Tibial nerve (tissue), 4 donors: ENCODE measurements around the gene PIK3R1.
A peak's percentile ranks its signal among the peaks of the same experiment; 100 is the strongest.

Experiments used
- EP300 ChIP-seq, 2 donors: sonication (generic); formaldehyde crosslinking; IDR thresholded peaks; one replicate each; pipeline ENCODE4 v1.6.1; 2017; ENCODE audit warnings: antibody characterized with exemption in 2 of 2, mild to moderate bottlenecking in 1 of 2
- POLR2A ChIP-seq, 2 donors: fragments of 450-650 bp; IDR thresholded peaks; one replicate each; pipeline ENCODE4 v1.6.1; 2017; ENCODE audit warnings: antibody characterized with exemption in 2 of 2, mild to moderate bottlenecking in 2 of 2, moderate library complexity in 2 of 2
- TF ChIP-seq, protein P1 (sequence below), 5 experiments: fragments of 200-600 bp in 3 of 5; fragments of 450-650 bp in 2 of 5; sonication (generic) in 3 of 5; IDR thresholded peaks; one replicate each; pipeline ENCODE4 v1.5.1; 2016 to 2019; ENCODE audit warnings: antibody characterized with exemption in 5 of 5, mild to moderate bottlenecking in 3 of 5, moderate library complexity in 2 of 5

- TF ChIP-seq, protein P1, sequence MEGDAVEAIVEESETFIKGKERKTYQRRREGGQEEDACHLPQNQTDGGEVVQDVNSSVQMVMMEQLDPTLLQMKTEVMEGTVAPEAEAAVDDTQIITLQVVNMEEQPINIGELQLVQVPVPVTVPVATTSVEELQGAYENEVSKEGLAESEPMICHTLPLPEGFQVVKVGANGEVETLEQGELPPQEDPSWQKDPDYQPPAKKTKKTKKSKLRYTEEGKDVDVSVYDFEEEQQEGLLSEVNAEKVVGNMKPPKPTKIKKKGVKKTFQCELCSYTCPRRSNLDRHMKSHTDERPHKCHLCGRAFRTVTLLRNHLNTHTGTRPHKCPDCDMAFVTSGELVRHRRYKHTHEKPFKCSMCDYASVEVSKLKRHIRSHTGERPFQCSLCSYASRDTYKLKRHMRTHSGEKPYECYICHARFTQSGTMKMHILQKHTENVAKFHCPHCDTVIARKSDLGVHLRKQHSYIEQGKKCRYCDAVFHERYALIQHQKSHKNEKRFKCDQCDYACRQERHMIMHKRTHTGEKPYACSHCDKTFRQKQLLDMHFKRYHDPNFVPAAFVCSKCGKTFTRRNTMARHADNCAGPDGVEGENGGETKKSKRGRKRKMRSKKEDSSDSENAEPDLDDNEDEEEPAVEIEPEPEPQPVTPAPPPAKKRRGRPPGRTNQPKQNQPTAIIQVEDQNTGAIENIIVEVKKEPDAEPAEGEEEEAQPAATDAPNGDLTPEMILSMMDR (IDR thresholded peaks at IDR 0.05): no peak
- TF ChIP-seq EP300 (IDR thresholded peaks at IDR 0.05) (peak in 1 of 2 donors; percentile 51), POLR2A (IDR thresholded peaks at IDR 0.05) (no peak)
Measured at GRCh38 chr5:68173007-68173406, 42.5 kb upstream of the PIK3R1 start.
